Measurements from ENCODE around the gene PDE4B. TPM values are rescaled to one million over a fixed set of nuclear protein-coding genes. Genes with fewer than 3 reads are reported as not detected.

The PDE4B gene
- total RNA-seq, 2 experiments from 2014 or later, result 2.4 to 3.1 TPM

DNA sequence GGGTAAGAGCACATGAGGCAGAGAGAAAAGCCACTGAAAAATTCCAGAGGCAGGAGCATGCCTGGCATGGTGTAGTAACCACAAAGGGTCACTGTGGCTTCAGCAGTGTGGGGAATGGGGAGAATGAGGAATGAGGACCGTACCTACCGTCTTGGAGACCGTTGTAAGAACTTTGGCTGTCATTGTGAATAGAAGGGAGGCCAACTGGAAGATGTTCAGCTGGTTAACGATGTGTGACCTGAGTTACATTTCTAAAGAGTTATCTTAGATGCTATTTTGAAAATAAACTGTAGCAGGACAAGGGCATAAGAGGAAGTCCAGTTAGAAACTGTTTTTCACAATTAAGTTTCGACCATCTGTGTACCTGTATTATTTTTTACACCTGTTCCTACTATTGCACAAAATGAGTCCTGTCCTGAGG is 375.8 kb downstream of the PDE4B start:
- TF ChIP-seq EZH2phosphoT487 (IDR thresholded peaks at IDR 0.05; ENCODE audit: borderline replicate concordance, low read depth, low read length), result no peak
- TF ChIP-seq, protein P1, sequence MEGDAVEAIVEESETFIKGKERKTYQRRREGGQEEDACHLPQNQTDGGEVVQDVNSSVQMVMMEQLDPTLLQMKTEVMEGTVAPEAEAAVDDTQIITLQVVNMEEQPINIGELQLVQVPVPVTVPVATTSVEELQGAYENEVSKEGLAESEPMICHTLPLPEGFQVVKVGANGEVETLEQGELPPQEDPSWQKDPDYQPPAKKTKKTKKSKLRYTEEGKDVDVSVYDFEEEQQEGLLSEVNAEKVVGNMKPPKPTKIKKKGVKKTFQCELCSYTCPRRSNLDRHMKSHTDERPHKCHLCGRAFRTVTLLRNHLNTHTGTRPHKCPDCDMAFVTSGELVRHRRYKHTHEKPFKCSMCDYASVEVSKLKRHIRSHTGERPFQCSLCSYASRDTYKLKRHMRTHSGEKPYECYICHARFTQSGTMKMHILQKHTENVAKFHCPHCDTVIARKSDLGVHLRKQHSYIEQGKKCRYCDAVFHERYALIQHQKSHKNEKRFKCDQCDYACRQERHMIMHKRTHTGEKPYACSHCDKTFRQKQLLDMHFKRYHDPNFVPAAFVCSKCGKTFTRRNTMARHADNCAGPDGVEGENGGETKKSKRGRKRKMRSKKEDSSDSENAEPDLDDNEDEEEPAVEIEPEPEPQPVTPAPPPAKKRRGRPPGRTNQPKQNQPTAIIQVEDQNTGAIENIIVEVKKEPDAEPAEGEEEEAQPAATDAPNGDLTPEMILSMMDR (conservative IDR thresholded peaks at IDR 0.05; ENCODE audit: low read length), result no peak
- peaks cover 16% of the 10 kb centered on the region for H3K4me1 ChIP-seq (ENCODE audit: insufficient read depth, low read length, poor library complexity, severe bottlenecking)
- POLR2A ChIA-PET, result interaction anchor here (1.4 kb wide), 1 partner anchor 12 kb away, joined by 5 read pairs; no protein-coding TSS in a partner anchor

DNA sequence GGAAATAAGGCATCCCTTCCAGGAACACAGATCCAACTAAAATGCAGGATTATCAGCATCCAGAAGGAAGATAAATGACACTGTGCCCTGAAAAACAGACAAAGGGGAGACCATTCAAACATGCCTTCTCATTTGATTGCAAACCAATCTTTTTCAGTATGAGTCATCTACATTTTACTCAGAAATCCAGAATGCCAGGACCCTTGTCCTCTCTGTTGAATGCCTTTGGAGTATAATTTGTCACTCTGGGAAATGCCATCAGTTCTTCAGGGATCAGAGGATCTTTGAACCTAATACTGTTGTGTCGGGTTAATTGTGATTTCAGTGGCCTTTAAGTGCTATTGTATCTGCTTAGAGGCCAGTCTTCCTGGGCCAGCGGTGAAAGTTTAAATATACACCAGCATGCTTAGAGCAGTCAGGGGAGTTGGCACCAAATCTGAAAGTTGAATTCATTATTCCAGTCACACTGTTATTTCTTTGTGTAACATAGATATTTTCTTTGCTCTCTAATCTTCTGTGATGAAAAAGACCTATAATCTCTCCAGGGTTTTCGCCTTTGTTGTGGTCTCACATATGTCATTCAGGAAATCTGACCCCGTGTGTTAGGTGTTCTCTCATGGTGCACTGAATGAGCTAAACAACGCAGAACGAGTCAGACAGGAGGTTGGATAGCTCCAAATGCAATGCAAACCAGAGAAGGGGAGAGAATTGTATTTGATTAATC is 376.4 kb downstream of the PDE4B start:
- peak; percentile 23 for DNase-seq (ENCODE audit: low spot score)
- peak overlapping the region; percentile 41 for H3K27ac ChIP-seq (ENCODE audit: low read depth, low read length, poor library complexity, severe bottlenecking)
- no TSS peak for BruUV-seq (replicated peaks)
- intact Hi-C loops (cut with micrococcal nuclease; ENCODE audit: unreplicated experiment), result loop anchor here (2.0 kb wide), 1 partner anchor 74 kb away; no protein-coding TSS in a partner anchor
- H3K4me1 ChIP-seq (ENCODE audit: insufficient read depth, low read length, poor library complexity, severe bottlenecking), result peaks cover 16% of the 10 kb centered on the region
- ChIA-PET POLR2A (interaction anchor here (0.6 to 1.9 kb wide), 3 partner anchors 9 to 12 kb away, joined by 3 to 9 read pairs (median 5); no protein-coding TSS in a partner anchor), CTCF (ENCODE audit: unreplicated experiment) (no interaction called here)
- H3K4me3 ChIP-seq (ENCODE audit: low read depth, low read length, poor library complexity, severe bottlenecking), result no peak overlapping the region
- no peaks in the 10 kb centered on the region for H3K9me3 ChIP-seq (ENCODE audit: low read length)
- no peaks in the 10 kb centered on the region for H3K79me2 ChIP-seq (ENCODE audit: insufficient read depth, low read depth, low read length)
- no peaks in the 10 kb centered on the region for H3K36me3 ChIP-seq (ENCODE audit: insufficient read depth, low read length)
- TF ChIP-seq EZH2phosphoT487 (IDR thresholded peaks at IDR 0.05; ENCODE audit: borderline replicate concordance, low read depth, low read length), result no peak
- TF ChIP-seq, protein P1 (conservative IDR thresholded peaks at IDR 0.05; ENCODE audit: low read length), result no peak
- peak overlapping the region; percentile 31; the same call in 1 of the 2 replicates for H2AFZ ChIP-seq (ENCODE audit: low read length)
- H4K20me1 ChIP-seq (ENCODE audit: insufficient read depth, low read length), result no peaks in the 10 kb centered on the region
- peak overlapping the region; percentile 64 for H3K4me2 ChIP-seq (ENCODE audit: low read length)
- no peaks in the 10 kb centered on the region for H3K9me2 ChIP-seq (ENCODE audit: insufficient read depth, low read length)

More for the DNA sequence above, 375.8 kb downstream of the PDE4B start:
- Histone ChIP-seq H3K9me3 (ENCODE audit: low read length) (no peaks in the 10 kb centered on the region), H3K4me3 (ENCODE audit: low read depth, low read length, poor library complexity, severe bottlenecking) (no peak overlapping the region), H4K20me1 (ENCODE audit: insufficient read depth, low read length) (no peaks in the 10 kb centered on the region), H3K9me2 (ENCODE audit: insufficient read depth, low read length) (no peaks in the 10 kb centered on the region), H3K27ac (ENCODE audit: low read depth, low read length, poor library complexity, severe bottlenecking) (peak overlapping the region; percentile 41), H3K36me3 (ENCODE audit: insufficient read depth, low read length) (no peaks in the 10 kb centered on the region), H3K79me2 (ENCODE audit: insufficient read depth, low read depth, low read length) (no peaks in the 10 kb centered on the region), H3K4me2 (ENCODE audit: low read length) (peak overlapping the region; percentile 64), H2AFZ (ENCODE audit: low read length) (peak overlapping the region; percentile 31; the same call in 1 of the 2 replicates)
- intact Hi-C loops (cut with micrococcal nuclease; ENCODE audit: unreplicated experiment), result loop anchor here (2.0 kb wide), 1 partner anchor 74 kb away; no protein-coding TSS in a partner anchor
- DNase-seq (ENCODE audit: low spot score), result peak; percentile 49
- CTCF ChIA-PET (ENCODE audit: unreplicated experiment), result no interaction called here
- BruUV-seq (replicated peaks), result no TSS peak

DNA sequence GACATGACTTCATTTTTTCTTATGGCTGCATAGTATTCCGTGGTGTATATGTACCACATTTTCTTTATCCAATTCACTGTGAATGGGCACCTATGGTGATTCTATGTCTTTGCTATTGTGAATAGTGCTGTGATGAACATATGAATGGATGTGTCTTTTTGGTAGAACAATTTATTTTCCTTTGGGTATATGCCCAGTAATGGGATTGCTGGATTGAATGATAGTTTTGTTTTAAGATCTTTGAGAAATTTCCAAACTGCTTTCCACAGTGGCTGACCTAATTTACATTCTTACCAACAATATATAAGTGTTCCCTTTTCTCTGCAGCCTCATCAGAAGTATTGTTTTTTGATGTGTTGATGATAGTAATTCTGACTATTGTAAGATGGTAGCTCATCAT is 379.6 kb downstream of the PDE4B start:
- BruUV-seq (replicated peaks), result no TSS peak
- peaks cover 16% of the 10 kb centered on the region for H3K4me1 ChIP-seq (ENCODE audit: insufficient read depth, low read length, poor library complexity, severe bottlenecking)

More for the DNA sequence above, 379.6 kb downstream of the PDE4B start:
- no peaks in the 10 kb centered on the region for H3K9me3 ChIP-seq (ENCODE audit: low read length)
- no peaks in the 10 kb centered on the region for H3K79me2 ChIP-seq (ENCODE audit: insufficient read depth, low read depth, low read length)
- H3K4me2 ChIP-seq (ENCODE audit: low read length), result no peak overlapping the region
- H4K20me1 ChIP-seq (ENCODE audit: insufficient read depth, low read length), result no peaks in the 10 kb centered on the region
- H3K4me3 ChIP-seq (ENCODE audit: low read depth, low read length, poor library complexity, severe bottlenecking), result no peak overlapping the region
- no peak for DNase-seq (ENCODE audit: low spot score)
- no peak overlapping the region for H2AFZ ChIP-seq (ENCODE audit: low read length)
- POLR2A ChIA-PET, result interaction anchor here (0.8 to 1.5 kb wide), 4 partner anchors 33 to 184 kb away, joined by 3 to 7 read pairs (median 4); no protein-coding TSS in a partner anchor
- H3K27ac ChIP-seq (ENCODE audit: low read depth, low read length, poor library complexity, severe bottlenecking), result no peak overlapping the region
- intact Hi-C loops (cut with micrococcal nuclease; ENCODE audit: unreplicated experiment), result no loop called here
- CTCF ChIA-PET (ENCODE audit: unreplicated experiment), result no interaction called here
- H3K36me3 ChIP-seq (ENCODE audit: insufficient read depth, low read length), result no peaks in the 10 kb centered on the region
- TF ChIP-seq, protein P1 (conservative IDR thresholded peaks at IDR 0.05; ENCODE audit: low read length), result no peak
- TF ChIP-seq EZH2phosphoT487 (IDR thresholded peaks at IDR 0.05; ENCODE audit: borderline replicate concordance, low read depth, low read length), result no peak
- no peaks in the 10 kb centered on the region for H3K9me2 ChIP-seq (ENCODE audit: insufficient read depth, low read length)
